Measurements from ENCODE around the gene MRPS24.
"Not testable (repeated sequence)": the region's sequence is repeated elsewhere in the genome, so short reads cannot be mapped to it uniquely, and the experiment has no call there.

Gene MRPS24

DNA sequence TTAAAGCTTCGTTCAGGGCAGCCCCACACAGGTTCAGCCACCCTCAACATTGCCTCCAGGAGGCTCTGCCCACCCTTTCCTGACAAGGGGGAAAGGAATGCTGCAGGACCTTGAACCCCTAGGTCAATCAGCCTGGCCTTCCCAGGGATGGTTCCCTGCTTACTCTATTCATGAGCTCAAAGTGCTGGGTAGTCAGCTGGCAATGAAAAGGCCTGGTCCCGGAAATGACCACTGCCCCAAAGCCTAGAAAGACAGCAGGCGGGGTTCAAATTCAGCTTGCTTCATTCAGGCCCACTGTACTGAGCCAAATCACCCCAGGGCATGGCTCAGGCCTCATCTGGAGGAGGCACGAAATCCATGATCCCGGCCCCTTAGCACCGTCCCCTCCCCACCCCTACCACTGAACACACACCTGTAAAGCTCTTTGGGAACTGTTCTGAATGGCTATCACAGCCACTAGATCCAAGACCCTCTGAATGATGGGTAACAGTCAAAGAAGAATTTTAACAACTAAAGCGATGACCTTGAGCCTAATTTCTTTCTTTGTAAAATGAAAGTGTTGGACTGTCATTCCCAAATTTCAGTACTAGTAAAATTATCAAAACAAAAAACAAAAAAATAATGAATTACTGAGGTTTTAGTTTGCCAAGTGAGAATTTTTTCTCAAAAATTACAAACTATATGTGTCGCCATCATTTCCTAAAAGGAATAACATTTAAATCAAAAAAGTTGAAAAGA is 36.1 kb upstream of the MRPS24 start:
- in situ Hi-C loops (cut with HindIII; ENCODE audit: low pct_ligation_motif_present, low sequenced_read_pairs), result no loop called here
- peak overlapping the region; percentile 73 for H3K4me3 ChIP-seq (ENCODE audit: low read depth, low read length)

DNA sequence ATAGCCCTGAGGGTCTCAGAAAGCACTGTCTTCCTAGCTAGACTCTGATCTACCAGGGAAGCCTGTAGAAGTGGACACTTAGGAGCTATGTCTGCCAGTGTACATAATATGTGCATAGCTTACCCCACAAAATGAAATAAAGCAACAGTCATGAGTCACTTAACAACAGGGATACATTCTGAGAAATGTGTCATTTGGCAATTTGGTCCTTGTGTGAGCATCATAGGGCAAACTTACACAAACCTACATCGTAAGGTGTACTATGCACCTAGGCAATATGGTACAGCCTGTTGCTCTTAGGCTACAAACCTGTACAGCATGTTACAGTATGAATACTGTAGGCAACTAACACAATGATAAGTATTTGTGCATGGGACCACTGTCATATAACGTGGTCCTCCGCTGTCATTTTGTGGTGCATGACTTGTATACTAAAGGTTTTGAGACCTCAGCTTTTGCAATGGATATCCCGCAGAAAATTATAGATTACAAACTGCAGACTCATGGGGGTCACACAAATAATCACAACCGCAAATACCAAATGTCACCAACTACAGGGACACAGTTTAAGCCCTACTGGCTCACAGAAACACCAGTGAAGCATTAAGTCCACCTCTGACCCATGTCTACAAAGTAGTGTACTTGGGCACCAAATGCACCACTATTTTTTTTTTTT is 35.4 kb upstream of the MRPS24 start:
- no peaks in the 10 kb centered on the region for H3K36me3 ChIP-seq (replicated peaks)
- TF ChIP-seq CTCF (IDR thresholded peaks at IDR 0.05; ENCODE audit: low read depth, low read length, missing control alignments), result no peak
- in situ Hi-C loops (cut with HindIII; ENCODE audit: low pct_ligation_motif_present, low sequenced_read_pairs), result no loop called here
- H3K27ac ChIP-seq, result no peak overlapping the region
- H3K4me3 ChIP-seq (ENCODE audit: low read depth, low read length), result no peak overlapping the region
- no peak for DNase-seq
- H3K27me3 ChIP-seq (replicated peaks), result no peaks in the 10 kb centered on the region

More for the DNA sequence above, 36.1 kb upstream of the MRPS24 start:
- TF ChIP-seq CTCF (IDR thresholded peaks at IDR 0.05; ENCODE audit: low read depth, low read length, missing control alignments), result no peak
- no peaks in the 10 kb centered on the region for H3K27me3 ChIP-seq (replicated peaks)
- no peak overlapping the region for H3K27ac ChIP-seq
- H3K36me3 ChIP-seq (replicated peaks), result no peaks in the 10 kb centered on the region
- DNase-seq, result no peak

DNA sequence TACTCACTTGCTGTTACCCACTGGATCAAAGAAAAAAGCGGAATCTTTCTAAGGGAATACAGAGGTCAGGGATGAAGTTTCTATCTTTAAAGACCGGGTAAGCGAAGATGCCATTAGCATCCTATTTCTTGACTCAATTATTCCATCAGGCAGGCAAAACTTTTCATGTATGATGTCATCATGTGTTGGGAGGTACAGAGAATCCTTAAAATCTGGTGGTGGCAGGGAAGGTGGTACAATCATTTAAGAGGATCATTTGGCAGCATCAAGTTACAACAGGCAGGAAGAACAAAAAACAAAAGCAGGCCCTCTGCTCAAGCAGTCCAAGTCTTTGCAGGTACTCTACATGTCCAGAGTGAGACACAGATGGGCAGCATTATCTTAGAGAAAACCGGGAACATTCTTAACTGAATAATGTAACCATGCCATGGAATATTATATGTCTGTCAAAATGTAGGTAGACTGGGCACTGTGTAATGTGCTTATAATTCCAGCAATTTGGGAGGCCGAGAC is 33.3 kb upstream of the MRPS24 start:
- no peak for TF ChIP-seq CTCF (IDR thresholded peaks at IDR 0.05; ENCODE audit: low read depth, low read length, missing control alignments)
- in situ Hi-C loops (cut with HindIII; ENCODE audit: low pct_ligation_motif_present, low sequenced_read_pairs), result no loop called here
- no peaks in the 10 kb centered on the region for H3K36me3 ChIP-seq (replicated peaks)
- H3K27ac ChIP-seq, result no peak overlapping the region
- H3K4me3 ChIP-seq (ENCODE audit: low read depth, low read length), result no peak overlapping the region
- H3K27me3 ChIP-seq (replicated peaks), result no peaks in the 10 kb centered on the region
- DNase-seq, result no peak

GRCh38 chr7:43898571-43898970 is 29.3 kb upstream of the MRPS24 start:
- H3K4me3 ChIP-seq (ENCODE audit: low read depth, low read length); DNase-seq; H3K27me3 ChIP-seq (replicated peaks); in situ Hi-C loops (cut with HindIII; ENCODE audit: low pct_ligation_motif_present, low sequenced_read_pairs); H3K27ac ChIP-seq; H3K36me3 ChIP-seq (replicated peaks): not testable (repeated sequence)

DNA sequence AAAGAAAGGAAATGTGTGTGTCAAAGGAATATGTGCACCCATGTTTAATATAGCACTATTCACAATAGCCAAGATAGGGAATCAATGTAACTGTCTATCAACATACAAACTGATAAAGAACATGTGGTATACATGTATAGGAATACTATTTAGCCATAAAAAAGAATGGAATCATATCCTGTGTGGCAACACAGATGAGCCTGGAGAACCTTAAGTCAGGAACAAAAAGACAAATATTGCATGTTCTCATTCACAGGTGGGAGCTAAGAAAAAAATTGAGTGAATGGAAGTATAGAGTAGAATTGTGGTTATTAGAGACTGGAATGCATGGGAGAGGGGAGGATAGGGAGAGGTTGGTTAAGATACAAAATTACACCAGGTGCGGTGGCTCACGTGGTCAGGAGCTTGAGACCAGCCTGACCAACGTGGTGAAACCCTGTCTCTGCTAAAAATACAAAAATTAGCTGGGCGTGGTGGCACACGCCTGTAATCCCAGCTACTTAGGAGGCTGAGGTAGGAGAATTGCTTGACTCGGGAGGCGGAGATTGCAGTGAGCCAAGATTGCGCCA is 26.6 kb upstream of the MRPS24 start:
- Histone ChIP-seq H3K4me3 (ENCODE audit: low read depth, low read length) (no peak overlapping the region), H3K27ac (no peak overlapping the region), H3K36me3 (replicated peaks) (no peaks in the 10 kb centered on the region), H3K27me3 (replicated peaks) (no peaks in the 10 kb centered on the region)
- in situ Hi-C loops (cut with HindIII; ENCODE audit: low pct_ligation_motif_present, low sequenced_read_pairs), result no loop called here
- no peak for TF ChIP-seq CTCF (IDR thresholded peaks at IDR 0.05; ENCODE audit: low read depth, low read length, missing control alignments)
- DNase-seq, result no peak
